ENCODE data around the gene SPTBN4. TPM values are rescaled to one million over a fixed set of nuclear protein-coding genes. Genes with fewer than 3 reads are reported as not detected.
A peak's percentile ranks its signal among the peaks of the same experiment; 100 is the strongest.

Gene SPTBN4
- total RNA-seq, 1 experiment from 2014 or later = 0.48 TPM

GRCh38 chr19:40444000-40444824 lies 22.6 kb upstream of the SPTBN4 start, which contains the start of gene SERTAD3:
TSS of gene SERTAD3 (minus strand) at chr19:40444335. CDS start at chr19:40442080, 2,255 bp downstream.
- Histone ChIP-seq H3K9me2 (ENCODE audit: insufficient read depth) (no peaks in the 10 kb centered on the region), H2AFZ (peak within 1 kb of the TSS; percentile 83), H3K79me2 (ENCODE audit: low read depth) (peaks cover 30% of the 10 kb centered on the region), H3F3A (ENCODE audit: insufficient read depth, low read depth) (peaks cover 46% of the 10 kb centered on the region), H3K4me2 (peak within 1 kb of the TSS; percentile 86), H3K4me3 (peak within 1 kb of the TSS; percentile 75), H4K20me1 (ENCODE audit: insufficient read depth) (peaks cover 20% of the 10 kb centered on the region), H3K27ac (peak within 1 kb of the TSS; percentile 70), H3K9me3 (ENCODE audit: insufficient read depth, low read depth) (no peaks in the 10 kb centered on the region), H3K36me3 (ENCODE audit: low read depth) (no peaks in the 10 kb centered on the region; the same call in 1 of the 2 replicates), H3K4me1 (replicated peaks; ENCODE audit: insufficient read depth) (peaks cover 12% of the 10 kb centered on the region), H3K27me3 (ENCODE audit: insufficient read depth, low read depth) (no peaks in the 10 kb centered on the region)
- no TSS peak for BruUV-seq (replicated peaks)
- DNase-seq = peak; percentile 75 to 98
- ChIA-PET POLR2A (ENCODE audit: unreplicated experiment) (interaction anchor here (0.6 to 0.7 kb wide), 2 partner anchors 96 to 986 kb away, joined by 3 to 6 read pairs; partner anchors contain the start of gene PLD3), CTCF (interaction anchor here (0.6 kb wide), 2 partner anchors 21 to 160 kb away, joined by 3 read pairs; partner anchors contain the start of gene BLVRB)
- intact Hi-C loops (cut with micrococcal nuclease; ENCODE audit: unreplicated experiment) = loop anchor here (1.0 to 5.0 kb wide), 6 partner anchors 11 to 97 kb away; partner anchors contain the start of genes C19orf47, PLD3 and SERTAD1
- no peak for TF ChIP-seq CTCF (conservative IDR thresholded peaks at IDR 0.05)
- no peak for TF ChIP-seq EZH2 (IDR thresholded peaks at IDR 0.05; ENCODE audit: low read depth)

GRCh38 chr19:40444825-40445312 lies 21.9 kb upstream of the SPTBN4 start:
- Histone ChIP-seq H3K36me3 (ENCODE audit: low read depth) (peaks cover 6% of the 10 kb centered on the region; the same call in 1 of the 2 replicates), H3K27me3 (ENCODE audit: insufficient read depth, low read depth) (no peaks in the 10 kb centered on the region), H3K4me1 (replicated peaks; ENCODE audit: insufficient read depth) (peaks cover 12% of the 10 kb centered on the region), H2AFZ (peak overlapping the region; percentile 83), H3K4me2 (peak overlapping the region; percentile 86), H4K20me1 (ENCODE audit: insufficient read depth) (peaks cover 20% of the 10 kb centered on the region), H3K27ac (peak overlapping the region; percentile 48), H3K9me2 (ENCODE audit: insufficient read depth) (no peaks in the 10 kb centered on the region), H3K79me2 (ENCODE audit: low read depth) (peaks cover 30% of the 10 kb centered on the region), H3K9me3 (ENCODE audit: insufficient read depth, low read depth) (no peaks in the 10 kb centered on the region), H3F3A (ENCODE audit: insufficient read depth, low read depth) (peaks cover 40% of the 10 kb centered on the region; the same call in 1 of the 2 replicates), H3K4me3 (peak overlapping the region; percentile 75)
- BruUV-seq (replicated peaks) = TSS peak; percentile 95
- ChIA-PET CTCF (interaction anchor here (0.6 kb wide), 2 partner anchors 21 to 159 kb away, joined by 3 read pairs; partner anchors contain the start of gene BLVRB), POLR2A (ENCODE audit: unreplicated experiment) (interaction anchor here (0.5 to 0.7 kb wide), 3 partner anchors 96 to 985 kb away, joined by 3 to 12 read pairs (median 6); partner anchors contain the start of gene PLD3)
- TF ChIP-seq EZH2 (IDR thresholded peaks at IDR 0.05; ENCODE audit: low read depth) (no peak), CTCF (conservative IDR thresholded peaks at IDR 0.05) (no peak)
- intact Hi-C loops (cut with micrococcal nuclease; ENCODE audit: unreplicated experiment) = loop anchor here (1.0 to 5.0 kb wide), 4 partner anchors 19 to 98 kb away; partner anchors contain the start of genes C19orf47 and PLD3
- no peak for DNase-seq

GRCh38 chr19:40445780-40446262 lies 21.0 kb upstream of the SPTBN4 start:
- Histone ChIP-seq H3K4me1 (replicated peaks; ENCODE audit: insufficient read depth) (peaks cover 12% of the 10 kb centered on the region), H3K4me2 (no peak overlapping the region), H3K4me3 (no peak overlapping the region), H3K27ac (no peak overlapping the region), H3K27me3 (ENCODE audit: insufficient read depth, low read depth) (no peaks in the 10 kb centered on the region), H3K9me2 (ENCODE audit: insufficient read depth) (no peaks in the 10 kb centered on the region), H3K36me3 (ENCODE audit: low read depth) (peaks cover 6% of the 10 kb centered on the region; the same call in 1 of the 2 replicates), H3K79me2 (ENCODE audit: low read depth) (peaks cover 30% of the 10 kb centered on the region), H4K20me1 (ENCODE audit: insufficient read depth) (peaks cover 18% of the 10 kb centered on the region), H3F3A (ENCODE audit: insufficient read depth, low read depth) (peaks cover 32% of the 10 kb centered on the region; the same call in 1 of the 2 replicates), H3K9me3 (ENCODE audit: insufficient read depth, low read depth) (no peaks in the 10 kb centered on the region), H2AFZ (no peak overlapping the region)
- peak in 1 of 2 experiments; percentile 70 for DNase-seq
- no peak for TF ChIP-seq CTCF (conservative IDR thresholded peaks at IDR 0.05)
- no peak for TF ChIP-seq EZH2 (IDR thresholded peaks at IDR 0.05; ENCODE audit: low read depth)
- ChIA-PET CTCF (interaction anchor here (0.6 kb wide), 1 partner anchor 158 kb away, joined by 3 read pairs; no protein-coding TSS in a partner anchor), POLR2A (ENCODE audit: unreplicated experiment) (interaction anchor here (0.6 kb wide), 1 partner anchor 13 kb away, joined by 3 read pairs; no protein-coding TSS in a partner anchor)
- no TSS peak for BruUV-seq (replicated peaks)
- intact Hi-C loops (cut with micrococcal nuclease; ENCODE audit: unreplicated experiment) = no loop called here

All from PC-9 (cell line).